ENCODE measurements around the gene GPC2.
A peak's percentile ranks its signal among the peaks of the same experiment; 100 is the strongest.

GPC2 gene

GRCh38 chr7:100166317-100166940 lies 10.8 kb downstream of the GPC2 start:
- ATAC-seq (peak; percentile 58), DNase-seq (ENCODE audit: low spot score in 2 of 2) (no peak)
- peaks cover 59% of the 10 kb centered on the region for H3K4me1 Mint-ChIP-seq
- peak overlapping the region; percentile 7 for H3K27ac Mint-ChIP-seq
- H3K4me3 Mint-ChIP-seq, result no peak overlapping the region
- H3K9me3 Mint-ChIP-seq, result no peaks in the 10 kb centered on the region
- H3K36me3 Mint-ChIP-seq, result no peaks in the 10 kb centered on the region

GRCh38 chr7:100163871-100164270 lies 13.3 kb downstream of the GPC2 start:
- no peaks in the 10 kb centered on the region for H3K9me3 Mint-ChIP-seq
- DNase-seq (ENCODE audit: low spot score in 2 of 2) (no peak), ATAC-seq (no peak)
- H3K4me1 Mint-ChIP-seq, result peaks cover 42% of the 10 kb centered on the region
- H3K36me3 Mint-ChIP-seq, result no peaks in the 10 kb centered on the region
- H3K4me3 Mint-ChIP-seq, result no peak overlapping the region
- H3K27ac Mint-ChIP-seq, result peak overlapping the region; percentile 43

GRCh38 chr7:100163006-100163531 lies 14.1 kb downstream of the GPC2 start:
- Mint-ChIP-seq H3K4me3 (no peak overlapping the region), H3K36me3 (no peaks in the 10 kb centered on the region), H3K4me1 (peaks cover 34% of the 10 kb centered on the region), H3K9me3 (no peaks in the 10 kb centered on the region), H3K27ac (peak overlapping the region; percentile 43)
- DNase-seq (ENCODE audit: low spot score in 2 of 2) (no peak), ATAC-seq (no peak)

- Mint-ChIP-seq H3K4me1 (peaks cover 30% of the 10 kb centered on the region), H3K4me3 (peak overlapping the region; percentile 73), H3K36me3 (peaks cover 9% of the 10 kb centered on the region), H3K9me3 (no peaks in the 10 kb centered on the region), H3K27ac (no peak overlapping the region)
- no peak for ATAC-seq
- DNase-seq (ENCODE audit: low spot score in 2 of 2), result no peak
These were observed 17.1 kb downstream of the GPC2 start for GRCh38 chr7:100160067-100160466.

GRCh38 chr7:100159099-100159623 lies 18.0 kb downstream of the GPC2 start:
- Mint-ChIP-seq H3K36me3 (peaks cover 18% of the 10 kb centered on the region), H3K4me1 (peaks cover 31% of the 10 kb centered on the region), H3K9me3 (no peaks in the 10 kb centered on the region), H3K27ac (peak overlapping the region; percentile 78), H3K4me3 (peak overlapping the region; percentile 73)
- DNase-seq (ENCODE audit: low spot score in 2 of 2) (no peak), ATAC-seq (no peak)

- Mint-ChIP-seq H3K9me3 (no peaks in the 10 kb centered on the region), H3K36me3 (peaks cover 25% of the 10 kb centered on the region), H3K4me3 (peak within 1 kb of the TSS; percentile 73), H3K27ac (peak within 1 kb of the TSS; percentile 87), H3K4me1 (peaks cover 38% of the 10 kb centered on the region)
- DNase-seq (ENCODE audit: low spot score in 2 of 2) (peak; percentile 86 to 96), ATAC-seq (peak; percentile 89)
These were observed 18.7 kb downstream of the GPC2 start, which contains the start of gene TRAPPC14 for GRCh38 chr7:100158229-100159098. TSS of gene TRAPPC14 (minus strand) at chr7:100158723. CDS start at chr7:100158499, 224 bp downstream.

GRCh38 chr7:100157334-100158228 lies 19.6 kb downstream of the GPC2 start:
- no peak for DNase-seq (ENCODE audit: low spot score in 2 of 2)
- Mint-ChIP-seq H3K4me1 (peaks cover 35% of the 10 kb centered on the region), H3K36me3 (peaks cover 34% of the 10 kb centered on the region), H3K4me3 (peak overlapping the region; percentile 73), H3K9me3 (no peaks in the 10 kb centered on the region), H3K27ac (peak overlapping the region; percentile 87)
- no peak for ATAC-seq

- H3K27ac Mint-ChIP-seq, result peak overlapping the region; percentile 87
- H3K36me3 Mint-ChIP-seq, result peaks cover 40% of the 10 kb centered on the region
- H3K4me3 Mint-ChIP-seq, result peak overlapping the region; percentile 73
- DNase-seq (ENCODE audit: low spot score in 2 of 2) (no peak), ATAC-seq (no peak)
- no peaks in the 10 kb centered on the region for H3K9me3 Mint-ChIP-seq
- H3K4me1 Mint-ChIP-seq, result peaks cover 40% of the 10 kb centered on the region
These were observed 20.2 kb downstream of the GPC2 start for GRCh38 chr7:100157069-100157333.

- H3K4me3 Mint-ChIP-seq, result peak overlapping the region; percentile 73
- H3K27ac Mint-ChIP-seq, result peak overlapping the region; percentile 87
- DNase-seq (ENCODE audit: low spot score in 2 of 2), result no peak
- ATAC-seq, result peak; percentile 25
- no peaks in the 10 kb centered on the region for H3K9me3 Mint-ChIP-seq
- peaks cover 45% of the 10 kb centered on the region for H3K36me3 Mint-ChIP-seq
- peaks cover 42% of the 10 kb centered on the region for H3K4me1 Mint-ChIP-seq
These were observed 20.7 kb downstream of the GPC2 start for GRCh38 chr7:100156331-100157068.

- peaks cover 42% of the 10 kb centered on the region for H3K4me1 Mint-ChIP-seq
- no peak for DNase-seq (ENCODE audit: low spot score in 2 of 2)
- H3K36me3 Mint-ChIP-seq, result peaks cover 47% of the 10 kb centered on the region
- H3K4me3 Mint-ChIP-seq, result no peak overlapping the region
- ATAC-seq, result no peak
- peak overlapping the region; percentile 87 for H3K27ac Mint-ChIP-seq
- no peaks in the 10 kb centered on the region for H3K9me3 Mint-ChIP-seq
These were observed 21.4 kb downstream of the GPC2 start for GRCh38 chr7:100155553-100156317.

GRCh38 chr7:100154651-100155491 lies 22.3 kb downstream of the GPC2 start:
- H3K4me3 Mint-ChIP-seq, result no peak overlapping the region
- no peaks in the 10 kb centered on the region for H3K9me3 Mint-ChIP-seq
- no peak overlapping the region for H3K27ac Mint-ChIP-seq
- DNase-seq (ENCODE audit: low spot score in 2 of 2) (no peak), ATAC-seq (no peak)
- peaks cover 50% of the 10 kb centered on the region for H3K4me1 Mint-ChIP-seq
- peaks cover 55% of the 10 kb centered on the region for H3K36me3 Mint-ChIP-seq

GRCh38 chr7:100153708-100154535 lies 23.3 kb downstream of the GPC2 start:
- no peak overlapping the region for H3K4me3 Mint-ChIP-seq
- ATAC-seq, result no peak
- H3K9me3 Mint-ChIP-seq, result no peaks in the 10 kb centered on the region
- peaks cover 60% of the 10 kb centered on the region for H3K36me3 Mint-ChIP-seq
- H3K4me1 Mint-ChIP-seq, result peaks cover 52% of the 10 kb centered on the region
- DNase-seq (ENCODE audit: low spot score in 2 of 2), result no peak
- H3K27ac Mint-ChIP-seq, result no peak overlapping the region
